ENCODE measurements around the gene CRYAA. TPM values are rescaled to one million over a fixed set of nuclear protein-coding genes. Genes with fewer than 3 reads are reported as not detected.

The CRYAA gene
- total RNA-seq, 2 donors from 2014 or later, result not detected

- Histone ChIP-seq H3K9me3 (no peaks in the 10 kb centered on the region), H3K4me1 (replicated peaks) (peaks cover 5% of the 10 kb centered on the region), H3K27me3 (replicated peaks; ENCODE audit: insufficient read depth) (no peaks in the 10 kb centered on the region), H3K4me3 (no peak overlapping the region), H3K27ac (peak overlapping the region; percentile 67 to 68), H3K36me3 (no peaks in the 10 kb centered on the region)
- DNase-seq (ENCODE audit: low spot score), result peak; percentile 93
- intact Hi-C loops (cut with DNase I), result no loop called here
- WGBS, result 13% methylated on average over 6 of the region's 6 CpGs
- TF ChIP-seq POLR2AphosphoS5 (IDR thresholded peaks at IDR 0.05) (peak; percentile 82), CTCF (IDR thresholded peaks at IDR 0.05) (no peak)
These were observed 28.0 kb downstream of the CRYAA start for GRCh38 chr21:43196826-43197225.

DNA sequence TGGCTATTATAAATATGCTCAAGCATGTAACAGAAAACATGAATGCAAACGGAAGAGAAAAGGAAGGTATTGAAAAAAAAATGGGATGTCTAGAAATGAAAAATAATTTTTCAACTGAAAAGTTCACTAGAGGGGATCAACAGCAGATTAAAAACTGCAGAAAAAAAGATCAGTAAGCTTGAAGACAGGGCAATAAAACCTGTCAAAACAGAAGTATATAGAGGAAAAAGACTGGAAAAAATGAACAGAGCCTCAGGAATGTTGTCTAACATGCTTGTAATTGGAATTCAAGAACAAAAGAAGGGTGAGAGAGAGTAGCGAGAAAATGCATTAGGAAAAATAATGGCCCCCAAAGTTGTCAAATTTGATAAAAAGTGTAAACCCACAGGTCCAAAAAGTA, 29.6 kb downstream of the CRYAA start:
- intact Hi-C loops (cut with DNase I), result no loop called here
- TF ChIP-seq POLR2AphosphoS5 (IDR thresholded peaks at IDR 0.05) (no peak), POLR2A (IDR thresholded peaks at IDR 0.05) (no peak)
- 63% methylated on average over 2 of the region's 2 CpGs for WGBS
- no peak for DNase-seq (ENCODE audit: low spot score)
- Histone ChIP-seq H3K9me3 (no peaks in the 10 kb centered on the region), H3K4me3 (no peak overlapping the region), H3K4me1 (replicated peaks) (peaks cover 5% of the 10 kb centered on the region), H3K36me3 (no peaks in the 10 kb centered on the region), H3K27me3 (replicated peaks; ENCODE audit: insufficient read depth) (no peaks in the 10 kb centered on the region), H3K27ac (no peak overlapping the region)

DNA sequence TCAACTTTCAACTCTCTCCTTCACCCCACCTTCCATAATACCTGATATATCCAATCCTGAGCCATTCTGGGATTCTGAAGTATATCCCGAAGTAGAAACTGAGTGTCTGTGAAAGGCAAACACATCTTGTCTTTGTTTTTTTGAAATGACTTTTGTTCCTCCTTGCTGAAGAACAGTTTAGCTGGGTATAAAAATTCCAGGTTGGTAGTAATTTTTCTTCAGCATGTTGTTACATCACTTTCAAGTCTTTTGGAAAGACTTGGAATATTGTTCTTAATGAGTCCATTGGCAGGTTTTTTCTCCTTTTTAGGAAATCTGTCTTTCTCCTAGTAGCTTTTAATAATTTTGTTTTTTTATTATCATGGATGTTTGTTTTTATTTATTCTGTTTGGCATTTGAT, 32.7 kb downstream of the CRYAA start:
- no peaks in the 10 kb centered on the region for H3K36me3 ChIP-seq
- H3K27me3 ChIP-seq (replicated peaks; ENCODE audit: insufficient read depth), result no peaks in the 10 kb centered on the region
- no peaks in the 10 kb centered on the region for H3K9me3 ChIP-seq
- intact Hi-C loops (cut with DNase I), result no loop called here
- 86% methylated on average over 1 of the region's 1 CpG for WGBS
- no peak overlapping the region for H3K4me3 ChIP-seq
- peaks cover 2% of the 10 kb centered on the region for H3K4me1 ChIP-seq (replicated peaks)
- no peak overlapping the region for H3K27ac ChIP-seq
- no peak for DNase-seq (ENCODE audit: low spot score)
- no peak for TF ChIP-seq CTCF (IDR thresholded peaks at IDR 0.05)
- no peak for TF ChIP-seq POLR2A (IDR thresholded peaks at IDR 0.05)
- no peak for TF ChIP-seq POLR2AphosphoS5 (IDR thresholded peaks at IDR 0.05)

DNA sequence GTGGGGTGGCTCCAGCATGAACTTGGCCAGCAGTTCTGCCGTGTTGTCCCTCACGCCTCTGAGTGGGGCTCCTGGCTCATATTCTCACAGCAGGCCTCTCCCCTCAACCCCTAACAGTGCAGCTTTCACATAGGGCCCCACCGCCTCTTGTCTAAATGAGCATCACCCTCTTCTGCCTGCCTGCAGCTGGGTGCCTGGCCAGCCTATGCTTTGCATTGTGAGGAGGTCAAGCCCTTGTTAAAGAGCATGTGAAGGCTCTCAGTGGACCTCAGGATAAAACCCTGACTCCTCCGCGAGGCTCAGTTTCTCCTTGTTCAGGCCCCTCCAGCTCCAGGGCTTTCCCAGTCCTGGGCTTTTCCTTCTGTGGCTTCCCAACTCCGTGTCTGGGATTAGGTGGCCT, 34.8 kb downstream of the CRYAA start:
- no peak overlapping the region for H3K4me3 ChIP-seq
- intact Hi-C loops (cut with DNase I), result no loop called here
- H3K36me3 ChIP-seq, result no peaks in the 10 kb centered on the region
- H3K4me1 ChIP-seq (replicated peaks), result no peaks in the 10 kb centered on the region
- TF ChIP-seq CTCF (IDR thresholded peaks at IDR 0.05), result no peak
- TF ChIP-seq POLR2A (IDR thresholded peaks at IDR 0.05), result no peak
- TF ChIP-seq POLR2AphosphoS5 (IDR thresholded peaks at IDR 0.05), result no peak
- WGBS, result 82% methylated on average over 6 of the region's 6 CpGs
- no peak overlapping the region for H3K27ac ChIP-seq
- no peaks in the 10 kb centered on the region for H3K9me3 ChIP-seq
- DNase-seq (ENCODE audit: low spot score), result no peak
- H3K27me3 ChIP-seq (replicated peaks; ENCODE audit: insufficient read depth), result no peaks in the 10 kb centered on the region

DNA sequence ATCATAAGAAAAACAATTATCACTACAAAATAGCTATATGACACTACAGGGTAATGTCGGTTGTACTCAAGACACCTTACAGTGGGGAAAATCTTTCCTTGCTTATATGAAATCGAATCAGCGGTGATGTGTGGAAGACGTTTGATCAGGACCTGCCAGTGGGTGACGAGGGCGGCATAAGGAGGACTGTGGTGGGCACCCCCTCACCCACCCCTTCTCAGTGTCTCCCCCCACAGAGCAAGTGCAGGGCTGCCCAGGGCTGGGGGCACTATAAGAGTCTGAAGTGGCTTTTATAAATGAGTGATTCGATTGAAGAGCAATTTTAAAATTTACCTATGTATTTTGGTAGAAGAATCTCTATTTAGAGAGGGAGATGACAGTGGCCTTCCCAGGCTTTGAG, 35.8 kb downstream of the CRYAA start:
- Histone ChIP-seq H3K9me3 (no peaks in the 10 kb centered on the region), H3K36me3 (no peaks in the 10 kb centered on the region), H3K27me3 (replicated peaks; ENCODE audit: insufficient read depth) (no peaks in the 10 kb centered on the region), H3K4me1 (replicated peaks) (no peaks in the 10 kb centered on the region), H3K4me3 (no peak overlapping the region), H3K27ac (no peak overlapping the region)
- DNase-seq (ENCODE audit: low spot score), result no peak
- 90% methylated on average over 7 of the region's 7 CpGs for WGBS
- intact Hi-C loops (cut with DNase I), result no loop called here
- TF ChIP-seq POLR2AphosphoS5 (IDR thresholded peaks at IDR 0.05) (no peak), CTCF (IDR thresholded peaks at IDR 0.05) (no peak), POLR2A (IDR thresholded peaks at IDR 0.05) (no peak)

Measured in prostate gland (tissue), 2 donors.